Fibroblast of mammary gland (primary cell): ENCODE data around the gene CCDC148.

ENCODE experiments used
- DNase-seq: peaks from one replicate; pipeline ENCODE4 v3.0.0-alpha.2; 2010; ENCODE audit warnings: low read depth
- H3K4me3 ChIP-seq: 2 replicates; pipeline ENCODE4 v1.5.1; 2011; ENCODE audit warnings: low read depth, mild to moderate bottlenecking, low read length, moderate library complexity; ENCODE audit not compliant: control insufficient read depth
- CTCF ChIP-seq: conservative IDR thresholded peaks from 2 replicates; pipeline ENCODE4 v1.5.1; 2011; ENCODE audit warnings: low read depth, low read length, inconsistent platforms; ENCODE audit not compliant: control insufficient read depth, insufficient read depth

CCDC148 gene

DNA sequence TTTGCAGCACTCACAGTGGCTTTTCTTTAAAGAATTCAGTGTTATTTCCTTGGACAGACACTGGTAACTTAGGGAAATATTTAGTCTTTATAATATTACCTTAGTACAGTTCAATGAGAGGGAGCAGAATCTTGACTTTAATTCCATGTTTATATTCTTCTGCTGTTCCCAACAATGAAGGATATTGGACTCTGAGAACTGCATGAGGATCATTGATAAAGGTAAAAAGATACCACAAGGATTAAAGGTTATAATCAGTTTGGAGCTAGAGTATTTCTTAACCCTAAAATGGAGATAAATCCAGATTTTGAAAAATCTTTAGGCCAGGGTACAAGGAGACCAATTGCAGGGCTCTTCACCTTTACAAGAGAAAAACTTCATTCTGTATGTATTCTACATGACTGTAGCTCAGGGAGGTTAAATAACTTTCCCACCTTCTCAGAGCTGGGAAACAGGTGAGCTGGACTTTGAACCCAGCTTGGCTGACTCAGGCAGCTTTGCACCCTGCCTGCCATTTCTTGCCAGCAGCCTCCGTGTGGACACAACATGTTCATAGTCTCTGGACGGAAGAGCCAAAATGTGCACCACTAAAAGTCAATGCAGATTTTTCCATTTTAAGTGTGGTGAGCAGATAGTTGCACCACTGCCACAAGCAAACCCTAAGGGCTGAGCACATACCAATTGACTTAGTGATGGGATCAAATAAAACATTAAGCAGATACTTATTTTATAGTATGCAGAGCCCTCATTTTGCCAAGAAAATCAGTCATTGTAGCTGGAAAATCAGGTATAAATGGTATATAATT lies 328.2 kb downstream of the CCDC148 start:
- no peak for TF ChIP-seq CTCF
- no peak for DNase-seq
- no peak overlapping the region for H3K4me3 ChIP-seq

DNA sequence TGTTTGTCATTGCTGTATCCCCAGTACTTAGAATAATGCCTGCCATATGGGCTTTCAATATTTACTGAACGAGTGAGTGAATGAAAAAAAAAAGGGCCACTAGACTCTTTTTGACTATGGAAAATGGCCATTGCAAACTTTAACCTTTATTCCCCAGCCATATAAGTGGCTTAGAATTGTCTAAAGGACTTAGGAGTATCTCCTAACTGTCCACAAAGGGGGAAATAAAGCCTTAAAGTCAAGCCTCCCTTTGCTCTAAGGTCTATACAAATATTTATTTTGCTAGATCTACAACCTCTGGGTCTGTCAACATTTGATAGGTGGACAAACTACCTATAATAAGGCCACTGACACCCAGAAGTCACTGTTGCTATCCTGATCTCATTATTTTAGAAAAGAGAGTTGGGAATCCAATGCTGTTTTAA lies 329.2 kb downstream of the CCDC148 start:
- H3K4me3 ChIP-seq: no peak overlapping the region
- no peak for DNase-seq
- no peak for TF ChIP-seq CTCF

GRCh38 chr2:158125756-158126498 lies 330.6 kb downstream of the CCDC148 start:
- TF ChIP-seq CTCF: no peak
- DNase-seq: no peak
- no peak overlapping the region for H3K4me3 ChIP-seq

DNA sequence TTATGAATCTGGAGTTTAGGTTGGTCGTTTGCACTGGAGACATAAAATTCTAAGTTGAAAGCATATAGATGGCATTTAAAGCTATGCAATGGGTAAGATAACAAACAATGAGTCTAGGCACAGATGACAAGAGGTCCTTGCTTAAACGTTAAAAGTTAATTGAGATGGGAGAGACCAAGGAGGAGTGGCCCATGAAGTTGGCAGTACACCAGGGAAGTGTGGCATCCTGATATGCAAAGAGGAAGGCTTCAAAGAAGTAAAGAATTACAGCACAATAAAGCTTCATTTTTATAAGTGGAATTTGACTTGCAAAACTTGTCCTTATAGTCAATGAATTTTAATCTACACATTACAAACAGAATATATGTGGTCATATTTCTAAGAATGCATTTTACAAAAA lies 331.7 kb downstream of the CCDC148 start:
- DNase-seq: no peak
- H3K4me3 ChIP-seq: no peak overlapping the region
- TF ChIP-seq CTCF: no peak
